ENCODE measurements around the gene SWSAP1. TPM values are rescaled to one million over a fixed set of nuclear protein-coding genes. Genes with fewer than 3 reads are reported as not detected.
"Not testable (repeated sequence)": the region's sequence is repeated elsewhere in the genome, so short reads cannot be mapped to it uniquely, and the experiment has no call there.

SWSAP1 gene, protein sequence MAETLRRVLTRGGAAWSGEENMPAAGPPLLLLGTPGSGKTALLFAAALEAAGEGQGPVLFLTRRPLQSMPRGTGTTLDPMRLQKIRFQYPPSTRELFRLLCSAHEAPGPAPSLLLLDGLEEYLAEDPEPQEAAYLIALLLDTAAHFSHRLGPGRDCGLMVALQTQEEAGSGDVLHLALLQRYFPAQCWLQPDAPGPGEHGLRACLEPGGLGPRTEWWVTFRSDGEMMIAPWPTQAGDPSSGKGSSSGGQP
- total RNA-seq = 1 to 10 TPM; 1.5 to 2.4 TPM

GRCh38 chr19:11374433-11375142 lies at the start of gene SWSAP1:
SWSAP1 (plus strand) TSS chr19:11374666; CDS start chr19:11374681, 15 bp downstream.
- Mint-ChIP-seq H3K4me3 (no peak within 1 kb of the TSS), H3K36me3 (ENCODE audit: low read depth) (peaks cover 47% of the 10 kb centered on the region), H3K4me1 (peaks cover 22% of the 10 kb centered on the region), H3K27ac (no peak within 1 kb of the TSS), H3K27me3 (no peaks in the 10 kb centered on the region), H3K9me3 (no peaks in the 10 kb centered on the region)
- peak; percentile 93 for ATAC-seq (replicated peaks)

GRCh38 chr19:11324748-11325389 lies 49.6 kb upstream of the SWSAP1 start:
- ATAC-seq (replicated peaks) = no peak
- Mint-ChIP-seq H3K4me3 (peak overlapping the region; percentile 20), H3K36me3 (ENCODE audit: low read depth) (peaks cover 7% of the 10 kb centered on the region), H3K27ac (peak overlapping the region; percentile 43), H3K27me3 (peaks cover 3% of the 10 kb centered on the region), H3K4me1 (no peaks in the 10 kb centered on the region), H3K9me3 (no peaks in the 10 kb centered on the region)

- no peak for ATAC-seq (replicated peaks)
- H3K4me1 Mint-ChIP-seq = no peaks in the 10 kb centered on the region
- peaks cover under 1% of the 10 kb centered on the region for H3K27me3 Mint-ChIP-seq
- H3K4me3 Mint-ChIP-seq = no peak overlapping the region
- no peaks in the 10 kb centered on the region for H3K9me3 Mint-ChIP-seq
- H3K36me3 Mint-ChIP-seq (ENCODE audit: low read depth) = peaks cover 7% of the 10 kb centered on the region
- H3K27ac Mint-ChIP-seq = no peak overlapping the region
Observed at GRCh38 chr19:11325544-11325943, 48.9 kb upstream of the SWSAP1 start.

DNA sequence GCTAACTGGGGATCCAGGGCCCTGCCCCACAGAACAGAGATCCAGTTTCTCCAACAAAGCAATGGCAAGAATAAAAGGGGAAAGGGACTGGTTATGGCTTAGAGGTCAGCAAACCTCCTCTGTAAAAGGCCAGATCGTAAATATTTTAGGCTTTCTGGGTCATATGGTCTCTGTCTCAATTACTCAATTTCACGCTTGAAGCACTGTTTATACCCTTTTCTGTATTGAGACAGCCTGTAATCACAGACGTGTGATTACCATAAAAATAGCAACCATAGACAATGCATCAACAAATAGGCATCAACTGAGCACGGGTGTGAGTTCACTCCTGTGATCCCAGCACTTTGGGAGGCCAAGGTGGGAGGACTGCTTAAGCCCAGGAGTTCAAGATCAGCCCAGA lies 44.3 kb upstream of the SWSAP1 start:
- peaks cover 32% of the 10 kb centered on the region for H3K36me3 Mint-ChIP-seq (ENCODE audit: low read depth)
- H3K4me3 Mint-ChIP-seq = no peak overlapping the region
- no peak overlapping the region for H3K27ac Mint-ChIP-seq

DNA sequence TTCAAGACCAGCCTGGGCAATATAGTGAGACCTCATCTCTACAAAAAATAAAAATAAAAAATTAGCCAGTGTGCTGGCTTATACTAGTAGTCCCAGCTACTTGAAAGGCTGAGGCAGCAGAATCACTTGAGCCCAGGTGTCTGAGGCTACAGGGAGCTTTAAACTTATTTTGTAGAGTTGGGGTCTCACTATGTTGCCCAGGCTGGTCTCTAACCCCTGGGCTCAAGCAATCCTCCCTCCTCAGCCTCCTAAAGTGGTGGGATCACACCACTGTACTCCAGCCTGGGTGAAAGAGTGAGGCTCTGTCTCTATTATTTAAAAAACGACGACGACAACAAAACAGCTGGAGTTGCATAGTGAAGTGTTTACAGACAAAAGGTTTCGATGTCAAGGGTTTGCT lies 43.0 kb upstream of the SWSAP1 start:
- no peaks in the 10 kb centered on the region for H3K9me3 Mint-ChIP-seq
- H3K27me3 Mint-ChIP-seq = no peaks in the 10 kb centered on the region
- peaks cover 38% of the 10 kb centered on the region for H3K36me3 Mint-ChIP-seq (ENCODE audit: low read depth)
- no peak overlapping the region for H3K27ac Mint-ChIP-seq
- H3K4me3 Mint-ChIP-seq = no peak overlapping the region
- ATAC-seq (replicated peaks) = no peak
- no peaks in the 10 kb centered on the region for H3K4me1 Mint-ChIP-seq

More for the DNA sequence above, 44.3 kb upstream of the SWSAP1 start:
- H3K9me3 Mint-ChIP-seq = no peaks in the 10 kb centered on the region
- no peaks in the 10 kb centered on the region for H3K27me3 Mint-ChIP-seq
- no peaks in the 10 kb centered on the region for H3K4me1 Mint-ChIP-seq
- ATAC-seq (replicated peaks) = no peak

DNA sequence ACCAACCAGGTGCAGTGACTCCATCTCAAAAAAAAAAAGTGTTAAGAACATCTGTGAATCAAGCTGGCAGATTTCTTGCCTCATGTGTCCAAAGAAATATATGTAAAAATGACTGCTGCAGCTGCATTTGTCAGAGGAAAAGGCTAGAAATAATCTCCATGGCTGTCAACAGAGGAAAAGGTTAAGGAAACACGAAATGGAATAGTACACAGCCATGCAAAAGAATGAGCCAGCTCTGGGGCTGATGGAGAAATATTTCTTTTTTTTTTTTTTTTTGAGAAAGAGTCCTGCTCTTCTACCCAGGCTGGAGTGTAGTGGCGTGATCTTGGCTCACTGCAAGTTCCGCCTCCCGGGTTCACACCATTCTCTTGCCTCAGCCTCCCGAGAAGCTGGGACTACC lies 41.6 kb upstream of the SWSAP1 start:
- Mint-ChIP-seq H3K9me3 (no peaks in the 10 kb centered on the region), H3K27me3 (no peaks in the 10 kb centered on the region), H3K4me3 (no peak overlapping the region), H3K4me1 (no peaks in the 10 kb centered on the region), H3K36me3 (ENCODE audit: low read depth) (peaks cover 37% of the 10 kb centered on the region), H3K27ac (no peak overlapping the region)
- no peak for ATAC-seq (replicated peaks)

DNA sequence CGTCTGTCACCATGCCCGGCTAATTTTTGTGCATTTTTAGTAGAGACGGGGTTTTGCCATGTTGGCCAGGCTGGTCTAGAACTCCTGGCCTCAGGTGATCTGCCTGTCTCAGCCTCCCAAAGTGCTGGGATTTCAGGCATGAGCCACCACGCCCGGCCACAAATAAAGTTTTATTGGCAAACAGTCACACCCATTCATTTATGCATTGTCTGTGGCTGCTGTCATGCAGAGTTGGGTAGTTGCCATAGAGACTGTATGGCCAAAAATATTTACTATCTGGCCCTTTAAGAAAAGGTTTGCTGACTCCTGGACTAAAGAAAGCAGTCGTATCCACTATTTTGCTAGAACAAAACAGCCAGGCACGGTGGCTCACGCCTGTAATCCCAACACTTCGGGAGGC lies 40.6 kb upstream of the SWSAP1 start:
- H3K4me1 Mint-ChIP-seq; H3K27ac Mint-ChIP-seq; ATAC-seq (replicated peaks); H3K27me3 Mint-ChIP-seq; H3K9me3 Mint-ChIP-seq; H3K4me3 Mint-ChIP-seq: not testable (repeated sequence)
- peaks cover 37% of the 10 kb centered on the region for H3K36me3 Mint-ChIP-seq (ENCODE audit: low read depth)

- H3K27ac Mint-ChIP-seq = no peak overlapping the region
- no peak for ATAC-seq (replicated peaks)
- no peak overlapping the region for H3K4me3 Mint-ChIP-seq
- no peaks in the 10 kb centered on the region for H3K27me3 Mint-ChIP-seq
- H3K9me3 Mint-ChIP-seq = no peaks in the 10 kb centered on the region
- H3K4me1 Mint-ChIP-seq = peaks cover 5% of the 10 kb centered on the region
- peaks cover 37% of the 10 kb centered on the region for H3K36me3 Mint-ChIP-seq (ENCODE audit: low read depth)
Observed at GRCh38 chr19:11335449-11336146, 38.9 kb upstream of the SWSAP1 start.

- Mint-ChIP-seq H3K27ac (no peak overlapping the region), H3K4me1 (peaks cover 5% of the 10 kb centered on the region), H3K4me3 (no peak overlapping the region), H3K27me3 (no peaks in the 10 kb centered on the region), H3K36me3 (ENCODE audit: low read depth) (peaks cover 33% of the 10 kb centered on the region), H3K9me3 (no peaks in the 10 kb centered on the region)
- no peak for ATAC-seq (replicated peaks)
Observed at GRCh38 chr19:11337080-11337479, 37.4 kb upstream of the SWSAP1 start.

- Mint-ChIP-seq H3K9me3 (no peaks in the 10 kb centered on the region), H3K4me1 (peaks cover 5% of the 10 kb centered on the region), H3K4me3 (peak overlapping the region; percentile 11), H3K27ac (no peak overlapping the region), H3K36me3 (ENCODE audit: low read depth) (peaks cover 26% of the 10 kb centered on the region), H3K27me3 (no peaks in the 10 kb centered on the region)
- ATAC-seq (replicated peaks) = no peak
Observed at GRCh38 chr19:11338121-11338520, 36.3 kb upstream of the SWSAP1 start.

- Mint-ChIP-seq H3K9me3 (no peaks in the 10 kb centered on the region), H3K4me1 (peaks cover 5% of the 10 kb centered on the region), H3K4me3 (peak overlapping the region; percentile 76), H3K36me3 (ENCODE audit: low read depth) (peaks cover 24% of the 10 kb centered on the region), H3K27me3 (no peaks in the 10 kb centered on the region), H3K27ac (peak overlapping the region; percentile 55)
- no peak for ATAC-seq (replicated peaks)
Observed at GRCh38 chr19:11338569-11339253, 35.8 kb upstream of the SWSAP1 start.

DNA sequence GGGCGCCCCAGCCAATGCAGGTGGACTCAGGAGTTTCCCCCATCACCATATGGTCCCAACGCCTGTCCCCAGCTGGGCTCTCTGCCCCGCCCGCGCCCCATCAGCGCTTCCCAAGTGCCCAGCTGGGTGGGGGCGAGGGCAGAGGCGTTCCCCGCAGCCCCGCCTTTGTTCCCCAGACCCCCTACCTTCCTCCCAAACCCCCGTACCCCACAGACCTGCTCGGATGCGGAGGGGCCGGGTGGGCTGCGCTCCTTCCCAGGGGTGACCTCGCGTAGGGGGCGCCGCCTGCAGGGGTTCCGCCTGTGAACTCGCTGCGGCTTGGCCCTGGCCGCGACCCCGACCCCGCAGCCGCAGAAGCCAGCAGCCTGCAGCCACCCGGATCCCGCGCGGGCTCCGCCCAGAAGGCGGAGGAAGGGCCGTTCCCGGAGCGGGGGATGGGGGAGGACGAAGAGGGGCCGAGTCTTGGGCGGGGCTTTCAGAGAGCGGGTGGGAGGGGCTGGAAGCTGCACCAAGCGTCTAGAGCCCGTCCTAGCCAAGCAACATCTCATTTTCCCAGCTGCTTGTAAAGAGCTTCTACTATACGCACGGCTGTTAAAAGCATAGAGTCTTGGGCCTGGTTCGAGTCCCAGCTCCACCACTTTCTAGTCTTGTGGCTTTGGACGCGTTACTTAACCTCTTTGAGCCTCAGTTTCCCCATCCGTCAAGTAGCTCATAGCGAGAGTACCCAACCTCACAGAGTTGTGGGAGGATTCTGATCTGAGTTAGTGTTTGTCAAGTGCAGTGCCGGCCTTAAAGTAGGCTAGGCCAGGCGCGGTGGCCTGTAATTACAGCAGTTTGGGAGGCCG lies 35.0 kb upstream of the SWSAP1 start, which contains the start of gene RAB3D:
Gene RAB3D (minus strand): TSS at position 404 of the 845 bp plus-strand sequence. CDS start 2,258 bp downstream, outside the sequence.
- peak; percentile 99 for ATAC-seq (replicated peaks)
- Mint-ChIP-seq H3K36me3 (ENCODE audit: low read depth) (peaks cover 17% of the 10 kb centered on the region), H3K4me3 (peak within 1 kb of the TSS; percentile 76), H3K4me1 (peaks cover 5% of the 10 kb centered on the region), H3K9me3 (no peaks in the 10 kb centered on the region), H3K27me3 (no peaks in the 10 kb centered on the region), H3K27ac (peak within 1 kb of the TSS; percentile 55)

DNA sequence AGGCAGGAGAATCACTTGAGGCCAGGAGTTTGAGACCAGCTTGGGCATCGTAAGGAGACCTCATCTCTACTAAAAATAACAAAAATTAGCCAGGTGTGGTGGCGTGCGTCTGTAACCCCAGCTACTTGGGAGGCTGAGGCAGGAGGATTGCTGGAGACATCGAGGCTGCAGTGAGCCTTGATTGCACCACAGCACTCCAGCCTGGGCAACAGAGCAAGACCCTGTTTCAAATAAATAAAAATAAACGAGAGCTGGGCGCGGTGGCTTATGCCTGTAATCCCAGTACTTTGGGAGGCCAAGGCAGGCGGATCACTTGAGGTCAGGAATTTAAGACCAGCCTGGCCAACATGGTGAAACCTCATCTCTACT lies 34.4 kb upstream of the SWSAP1 start:
- not testable (repeated sequence) for H3K27me3 Mint-ChIP-seq; H3K9me3 Mint-ChIP-seq; H3K4me1 Mint-ChIP-seq; ATAC-seq (replicated peaks)
- H3K36me3 Mint-ChIP-seq (ENCODE audit: low read depth) = peaks cover 12% of the 10 kb centered on the region
- H3K4me3 Mint-ChIP-seq = peak overlapping the region; percentile 76
- H3K27ac Mint-ChIP-seq = peak overlapping the region; percentile 48
